H9 (cell line): ENCODE measurements around the gene ATF5. TPM values are rescaled to one million over a fixed set of nuclear protein-coding genes. Genes with fewer than 3 reads are reported as not detected.

Experiments
- DNase-seq: peaks from one replicate; pipeline ENCODE4 v3.0.0-alpha.2; 2017
- H2AFZ ChIP-seq: one replicate; pipeline ENCODE4 v1.6.1; 2013; ENCODE audit warnings: mild to moderate bottlenecking, low read length, control low read depth, moderate library complexity
- H2AK5ac ChIP-seq: 2 replicates; pipeline ENCODE4 v1.6.1; 2013; ENCODE audit warnings: low read length, control low read depth, mixed read lengths; ENCODE audit not compliant: insufficient read length
- H2BK120ac ChIP-seq: one replicate; pipeline ENCODE4 v1.6.1; 2013; ENCODE audit warnings: low read depth, mild to moderate bottlenecking, low read length, control low read depth, inconsistent platforms; ENCODE audit not compliant: poor library complexity, severe bottlenecking
- H2BK12ac ChIP-seq: 2 replicates; pipeline ENCODE4 v1.6.1; 2013; ENCODE audit warnings: low read length, control low read depth, mixed read lengths, low read depth; ENCODE audit not compliant: insufficient read length
- H2BK15ac ChIP-seq: 2 replicates; pipeline ENCODE4 v1.6.1; 2013; ENCODE audit warnings: low read depth, low read length, control low read depth
- H2BK20ac ChIP-seq: one replicate; pipeline ENCODE4 v1.6.1; 2013; ENCODE audit warnings: low read depth, mild to moderate bottlenecking, low read length, control low read depth, inconsistent platforms; ENCODE audit not compliant: poor library complexity, severe bottlenecking
- H2BK5ac ChIP-seq: 2 replicates; pipeline ENCODE4 v1.6.1; 2013; ENCODE audit warnings: low read length, control low read depth, mixed read lengths; ENCODE audit not compliant: insufficient read length
- H3K14ac ChIP-seq: 2 replicates; pipeline ENCODE4 v1.6.1; 2013; ENCODE audit warnings: low read length, control low read depth; ENCODE audit not compliant: insufficient read depth
- H3K18ac ChIP-seq: 2 replicates; pipeline ENCODE4 v1.6.1; 2013; ENCODE audit warnings: low read depth, mild to moderate bottlenecking, mixed read lengths, low read length, control low read depth; ENCODE audit not compliant: insufficient read length
- H3K23ac ChIP-seq: 2 replicates; pipeline ENCODE4 v1.6.1; 2013; ENCODE audit warnings: low read length, control low read depth, mixed read lengths, low read depth; ENCODE audit not compliant: insufficient read length
- H3K23me2 ChIP-seq: 2 replicates; pipeline ENCODE4 v1.6.1; 2013; ENCODE audit warnings: low read depth, mild to moderate bottlenecking, mixed read lengths, low read length, control low read depth; ENCODE audit not compliant: insufficient read length, poor library complexity, severe bottlenecking
- H3K27ac ChIP-seq: 2 replicates; pipeline ENCODE4 v1.5.1; 2013; ENCODE audit warnings: low read length, control low read depth, mixed read lengths, low read depth; ENCODE audit not compliant: insufficient read length
- H3K27me3 ChIP-seq: 2 replicates; pipeline ENCODE4 v1.6.1; 2013; ENCODE audit warnings: low read length, control low read depth, inconsistent platforms; ENCODE audit not compliant: insufficient read depth
- H3K4ac ChIP-seq: 2 replicates; pipeline ENCODE4 v1.6.1; 2013; ENCODE audit warnings: low read depth, mild to moderate bottlenecking, control low read depth, inconsistent platforms, low read length, moderate library complexity
- H3K4me1 ChIP-seq: 2 replicates; pipeline ENCODE4 v1.6.1; 2013; ENCODE audit warnings: low read length, control low read depth, inconsistent platforms; ENCODE audit not compliant: insufficient read depth
- H3K4me2 ChIP-seq: 2 replicates; pipeline ENCODE4 v1.6.1; 2013; ENCODE audit warnings: low read length, control low read depth, mixed read lengths; ENCODE audit not compliant: insufficient read length, insufficient read depth
- H3K56ac ChIP-seq: 2 replicates; pipeline ENCODE4 v1.6.1; 2013; ENCODE audit warnings: low read depth, mild to moderate bottlenecking, mixed read lengths, low read length, control low read depth; ENCODE audit not compliant: insufficient read length
- H3K79me1 ChIP-seq: 2 replicates; pipeline ENCODE4 v1.6.1; 2013; ENCODE audit warnings: low read depth, mild to moderate bottlenecking, moderate library complexity, low read length, control low read depth, inconsistent platforms; ENCODE audit not compliant: insufficient read depth, poor library complexity, severe bottlenecking
- H3K79me2 ChIP-seq: 2 replicates; pipeline ENCODE4 v1.6.1; 2013; ENCODE audit warnings: low read length, control low read depth, inconsistent platforms; ENCODE audit not compliant: insufficient read depth
- H3K9ac ChIP-seq: 2 replicates; pipeline ENCODE4 v1.6.1; 2013; ENCODE audit warnings: low read length, control low read depth, mixed read lengths; ENCODE audit not compliant: insufficient read length; ENCODE audit errors: extremely low read depth
- H3K9me3 ChIP-seq: one replicate; pipeline ENCODE4 v1.6.1; 2013; ENCODE audit warnings: low read depth, low read length, inconsistent platforms; ENCODE audit not compliant: control insufficient read depth
- H3T11ph ChIP-seq: one replicate; pipeline ENCODE4 v1.6.1; 2013; ENCODE audit warnings: mild to moderate bottlenecking, low read length, control low read depth, inconsistent platforms
- H4K20me1 ChIP-seq: one replicate; pipeline ENCODE4 v1.6.1; 2013; ENCODE audit not compliant: control insufficient read depth, insufficient read length, insufficient read depth
- H4K5ac ChIP-seq: 2 replicates; pipeline ENCODE4 v1.6.1; 2013; ENCODE audit warnings: low read depth, mild to moderate bottlenecking, mixed read lengths, low read length, control low read depth; ENCODE audit not compliant: insufficient read length
- H4K8ac ChIP-seq: replicated peaks from 2 replicates; pipeline ENCODE4 v1.6.1; 2013; ENCODE audit warnings: low read length, control low read depth, mixed read lengths, low read depth; ENCODE audit not compliant: insufficient read length
- H4K91ac ChIP-seq: 2 replicates; pipeline ENCODE4 v1.6.1; 2013; ENCODE audit warnings: low read depth, mild to moderate bottlenecking, moderate library complexity, mixed read lengths, low read length, control low read depth; ENCODE audit not compliant: insufficient read length
- H3K27ac Mint-ChIP-seq, 3 experiments: 2 replicates in 2 of 3; 3 replicates in 1 of 3; pipeline ENCODE4 v1.8.0; 2020 to 2021; ENCODE audit warnings: mixed read lengths in 3 of 3, mild to moderate bottlenecking in 1 of 3, moderate library complexity in 1 of 3
- H3K27me3 Mint-ChIP-seq: 2 replicates; pipeline ENCODE4 v1.8.0; 2021; ENCODE audit warnings: low read depth, mild to moderate bottlenecking, moderate library complexity, mixed read lengths
- H3K36me3 Mint-ChIP-seq, 3 experiments: 2 replicates in 2 of 3; 3 replicates in 1 of 3; pipeline ENCODE4 v1.8.0; 2020 to 2021; ENCODE audit warnings: low read depth in 3 of 3, mixed read lengths in 3 of 3; ENCODE audit not compliant: insufficient read depth in 1 of 3
- H3K4me1 Mint-ChIP-seq, 2 experiments: 2 replicates each; pipeline ENCODE4 v1.8.0; 2020; ENCODE audit warnings: mixed read lengths in 2 of 2
- H3K4me3 Mint-ChIP-seq, 2 experiments: 2 replicates in 1 of 2; 3 replicates in 1 of 2; pipeline ENCODE4 v1.8.0; 2020 to 2021; ENCODE audit warnings: mild to moderate bottlenecking in 2 of 2, mixed read lengths in 2 of 2, moderate library complexity in 1 of 2
- H3K9me3 Mint-ChIP-seq, 2 experiments: 2 replicates in 1 of 2; 3 replicates in 1 of 2; pipeline ENCODE4 v1.8.0; 2020; ENCODE audit warnings: mild to moderate bottlenecking in 2 of 2, mixed read lengths in 2 of 2, moderate library complexity in 1 of 2
- WGBS: extraction: QIAGEN DNeasy Blood & Tissue Kit; methylation state at CpG from one replicate; pipeline ENCODE4 v1.1.7; 2013; ENCODE audit warnings: missing lambda C conversion rate, low lambda C conversion rate, mixed read lengths; ENCODE audit not compliant: insufficient read length; ENCODE audit errors: extremely low coverage; 5-methylcytosine and 5-hydroxymethylcytosine counted together
- total RNA-seq: library from RNA; stranded (reverse); gene quantifications from 2 replicates; pipeline ENCODE4 v1.2.1, GENCODE V29; 2021
- TF ChIP-seq, protein P1 (sequence below): fragments of 200-600 bp; sonication (generic); conservative IDR thresholded peaks from 3 replicates; pipeline ENCODE4 v1.8.0; 2021; ENCODE audit warnings: antibody characterized with exemption, mild to moderate bottlenecking

ATF5 gene
- total RNA-seq, 1 experiment from 2014 or later: 18.5 TPM

GRCh38 chr19:49894879-49895565 is 34.0 kb upstream of the ATF5 start:
- Histone ChIP-seq H3K79me1 (no peaks in the 10 kb centered on the region), H3K27ac (no peak overlapping the region), H2BK5ac (no peak overlapping the region), H3K23me2 (peaks cover 3% of the 10 kb centered on the region), H2BK12ac (no peak overlapping the region), H3K27me3 (no peaks in the 10 kb centered on the region), H2AFZ (no peak overlapping the region), H2AK5ac (no peak overlapping the region), H3K4me1 (no peaks in the 10 kb centered on the region), H4K91ac (no peak overlapping the region), H3K9ac (no peak overlapping the region), H3K18ac (no peak overlapping the region), H3K4me2 (no peak overlapping the region), H4K8ac (no peak overlapping the region), H4K5ac (no peak overlapping the region), H3K4ac (no peak overlapping the region), H3K23ac (no peak overlapping the region), H2BK15ac (no peak overlapping the region), H3T11ph (no peak overlapping the region), H3K56ac (no peak overlapping the region), H4K20me1 (peaks cover 5% of the 10 kb centered on the region), H3K14ac (no peak overlapping the region), H3K9me3 (no peaks in the 10 kb centered on the region), H2BK20ac (no peak overlapping the region), H3K79me2 (no peaks in the 10 kb centered on the region), H2BK120ac (no peak overlapping the region)
- TF ChIP-seq, protein P1, sequence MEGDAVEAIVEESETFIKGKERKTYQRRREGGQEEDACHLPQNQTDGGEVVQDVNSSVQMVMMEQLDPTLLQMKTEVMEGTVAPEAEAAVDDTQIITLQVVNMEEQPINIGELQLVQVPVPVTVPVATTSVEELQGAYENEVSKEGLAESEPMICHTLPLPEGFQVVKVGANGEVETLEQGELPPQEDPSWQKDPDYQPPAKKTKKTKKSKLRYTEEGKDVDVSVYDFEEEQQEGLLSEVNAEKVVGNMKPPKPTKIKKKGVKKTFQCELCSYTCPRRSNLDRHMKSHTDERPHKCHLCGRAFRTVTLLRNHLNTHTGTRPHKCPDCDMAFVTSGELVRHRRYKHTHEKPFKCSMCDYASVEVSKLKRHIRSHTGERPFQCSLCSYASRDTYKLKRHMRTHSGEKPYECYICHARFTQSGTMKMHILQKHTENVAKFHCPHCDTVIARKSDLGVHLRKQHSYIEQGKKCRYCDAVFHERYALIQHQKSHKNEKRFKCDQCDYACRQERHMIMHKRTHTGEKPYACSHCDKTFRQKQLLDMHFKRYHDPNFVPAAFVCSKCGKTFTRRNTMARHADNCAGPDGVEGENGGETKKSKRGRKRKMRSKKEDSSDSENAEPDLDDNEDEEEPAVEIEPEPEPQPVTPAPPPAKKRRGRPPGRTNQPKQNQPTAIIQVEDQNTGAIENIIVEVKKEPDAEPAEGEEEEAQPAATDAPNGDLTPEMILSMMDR: no peak
- no CpG with 5 or more reads among the region's 17 CpGs for WGBS
- no peak for DNase-seq
- Mint-ChIP-seq H3K36me3 (no peaks in the 10 kb centered on the region; a peak in 1 of 7 replicates), H3K9me3 (no peaks in the 10 kb centered on the region), H3K4me1 (peaks cover 11 to 34% of the 10 kb centered on the region in 2 experiments), H3K4me3 (no peak overlapping the region), H3K27ac (no peak overlapping the region), H3K27me3 (peaks cover 53% of the 10 kb centered on the region)
